ENCODE measurements around the gene B4GALT5. TPM values are rescaled to one million over a fixed set of nuclear protein-coding genes. Genes with fewer than 3 reads are reported as not detected.

Gene B4GALT5
- total RNA-seq, 1 donor from 2014 or later = 31.0 TPM

DNA sequence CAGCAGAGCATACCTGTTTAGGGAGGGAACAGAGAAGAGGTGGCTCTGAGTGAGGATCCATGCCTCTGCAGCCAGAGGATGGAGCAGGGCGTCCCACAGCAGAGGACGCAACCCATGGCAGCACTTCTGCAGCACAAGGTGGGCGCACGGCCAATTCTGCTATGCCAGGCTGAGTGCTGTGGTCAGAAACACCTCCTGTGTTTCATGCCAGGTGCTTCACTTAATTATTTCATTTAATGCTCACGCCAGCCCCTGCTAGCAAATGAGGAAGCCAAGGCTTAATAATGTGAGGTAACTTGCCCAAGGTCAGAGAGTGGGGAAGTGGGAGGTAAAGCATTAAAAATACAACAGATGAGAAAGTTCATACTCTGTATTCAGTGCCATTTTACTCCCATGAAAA is 77.2 kb downstream of the B4GALT5 start:
- peak; percentile 76 for DNase-seq
- H3K27ac ChIP-seq (replicated peaks) = peak overlapping the region; percentile 79
- H3K9me3 ChIP-seq (replicated peaks) = no peaks in the 10 kb centered on the region
- TF ChIP-seq, protein P1, sequence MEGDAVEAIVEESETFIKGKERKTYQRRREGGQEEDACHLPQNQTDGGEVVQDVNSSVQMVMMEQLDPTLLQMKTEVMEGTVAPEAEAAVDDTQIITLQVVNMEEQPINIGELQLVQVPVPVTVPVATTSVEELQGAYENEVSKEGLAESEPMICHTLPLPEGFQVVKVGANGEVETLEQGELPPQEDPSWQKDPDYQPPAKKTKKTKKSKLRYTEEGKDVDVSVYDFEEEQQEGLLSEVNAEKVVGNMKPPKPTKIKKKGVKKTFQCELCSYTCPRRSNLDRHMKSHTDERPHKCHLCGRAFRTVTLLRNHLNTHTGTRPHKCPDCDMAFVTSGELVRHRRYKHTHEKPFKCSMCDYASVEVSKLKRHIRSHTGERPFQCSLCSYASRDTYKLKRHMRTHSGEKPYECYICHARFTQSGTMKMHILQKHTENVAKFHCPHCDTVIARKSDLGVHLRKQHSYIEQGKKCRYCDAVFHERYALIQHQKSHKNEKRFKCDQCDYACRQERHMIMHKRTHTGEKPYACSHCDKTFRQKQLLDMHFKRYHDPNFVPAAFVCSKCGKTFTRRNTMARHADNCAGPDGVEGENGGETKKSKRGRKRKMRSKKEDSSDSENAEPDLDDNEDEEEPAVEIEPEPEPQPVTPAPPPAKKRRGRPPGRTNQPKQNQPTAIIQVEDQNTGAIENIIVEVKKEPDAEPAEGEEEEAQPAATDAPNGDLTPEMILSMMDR (IDR thresholded peaks at IDR 0.05; ENCODE audit: borderline replicate concordance) = no peak
- H3K4me3 ChIP-seq = no peak overlapping the region
- peaks cover 64% of the 10 kb centered on the region for H3K36me3 ChIP-seq
- peaks cover 35% of the 10 kb centered on the region for H3K4me1 ChIP-seq
- intact Hi-C loops (cut with micrococcal nuclease) = loop anchor here (10.0 kb wide), 1 partner anchor 58 kb away; no protein-coding TSS in a partner anchor
- H3K27me3 ChIP-seq (ENCODE audit: low read depth) = no peaks in the 10 kb centered on the region

DNA sequence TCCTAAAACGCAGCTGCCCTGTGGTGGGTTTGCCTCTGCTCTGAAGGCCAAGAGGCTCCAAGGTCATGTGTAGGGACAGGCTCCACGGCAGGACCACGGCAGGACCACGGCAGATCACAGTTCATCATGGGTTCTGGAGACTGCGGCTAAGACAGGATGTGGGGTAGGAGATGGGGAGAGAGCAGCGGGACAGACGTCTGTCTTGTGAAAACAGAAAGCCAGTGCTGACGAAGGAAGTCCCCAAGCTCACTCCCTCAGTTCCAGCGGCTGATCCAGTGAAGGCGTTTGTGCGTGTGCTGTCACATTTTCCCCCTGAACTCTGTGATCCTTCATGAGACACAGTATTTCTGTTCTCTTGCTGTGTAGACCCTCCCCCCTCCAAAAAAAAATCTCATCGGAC is 77.8 kb downstream of the B4GALT5 start:
- H3K27ac ChIP-seq (replicated peaks) = peak overlapping the region; percentile 79
- no peaks in the 10 kb centered on the region for H3K9me3 ChIP-seq (replicated peaks)
- TF ChIP-seq, protein P1 (IDR thresholded peaks at IDR 0.05; ENCODE audit: borderline replicate concordance) = no peak
- intact Hi-C loops (cut with micrococcal nuclease) = loop anchor here (10.0 kb wide), 1 partner anchor 59 kb away; no protein-coding TSS in a partner anchor
- H3K4me1 ChIP-seq = peaks cover 41% of the 10 kb centered on the region
- no peak overlapping the region for H3K4me3 ChIP-seq
- peaks cover 58% of the 10 kb centered on the region for H3K36me3 ChIP-seq
- no peaks in the 10 kb centered on the region for H3K27me3 ChIP-seq (ENCODE audit: low read depth)
- no peak for DNase-seq

DNA sequence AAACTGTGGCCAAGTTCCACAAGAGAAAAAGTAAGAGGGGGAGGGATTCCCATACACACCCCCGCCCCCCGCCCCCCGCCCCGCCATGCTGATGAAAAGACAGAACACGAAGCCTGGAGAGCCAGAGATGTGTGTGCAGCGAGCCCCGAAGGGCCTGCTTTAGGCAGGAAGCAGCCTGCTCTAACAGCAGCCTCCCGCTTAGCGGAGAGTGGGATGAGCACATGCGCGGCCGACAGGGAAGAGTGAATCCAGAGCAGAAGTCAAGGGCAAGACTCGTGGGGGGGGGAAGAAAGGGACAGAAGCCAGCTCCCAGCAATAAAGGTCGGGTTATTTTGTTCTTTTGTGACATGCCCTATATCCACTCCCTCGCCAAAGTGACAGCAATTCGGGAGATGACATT is 78.5 kb downstream of the B4GALT5 start:
- Histone ChIP-seq H3K9me3 (replicated peaks) (no peaks in the 10 kb centered on the region), H3K27me3 (ENCODE audit: low read depth) (no peaks in the 10 kb centered on the region), H3K4me3 (no peak overlapping the region), H3K27ac (replicated peaks) (peak overlapping the region; percentile 79), H3K4me1 (peaks cover 45% of the 10 kb centered on the region), H3K36me3 (peaks cover 51% of the 10 kb centered on the region)
- intact Hi-C loops (cut with micrococcal nuclease) = loop anchor here (10.0 kb wide), 1 partner anchor 60 kb away; no protein-coding TSS in a partner anchor
- DNase-seq = peak; percentile 46
- TF ChIP-seq, protein P1 (IDR thresholded peaks at IDR 0.05; ENCODE audit: borderline replicate concordance) = no peak

DNA sequence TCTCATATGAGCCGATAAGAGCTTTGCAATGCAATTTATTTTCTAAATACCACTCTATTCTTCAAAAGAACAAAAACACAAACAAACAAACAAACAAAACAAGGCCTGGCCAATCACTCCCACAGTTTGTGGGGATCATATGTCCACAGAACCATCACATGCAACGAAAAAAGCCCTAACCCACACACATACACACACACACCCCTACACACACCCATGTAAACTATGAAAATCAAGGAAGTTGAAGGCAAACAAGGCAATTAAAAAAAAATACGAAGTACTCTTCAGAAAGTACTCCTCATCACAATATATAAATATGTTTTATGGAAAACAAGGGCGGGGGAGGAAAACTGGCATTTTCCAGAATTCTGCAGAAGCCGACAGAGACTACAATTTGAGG is 79.6 kb downstream of the B4GALT5 start:
- intact Hi-C loops (cut with micrococcal nuclease) = loop anchor here (10.0 kb wide), 1 partner anchor 61 kb away; no protein-coding TSS in a partner anchor
- Histone ChIP-seq H3K4me3 (no peak overlapping the region), H3K27ac (replicated peaks) (no peak overlapping the region), H3K36me3 (peaks cover 40% of the 10 kb centered on the region), H3K27me3 (ENCODE audit: low read depth) (no peaks in the 10 kb centered on the region), H3K4me1 (peaks cover 45% of the 10 kb centered on the region), H3K9me3 (replicated peaks) (no peaks in the 10 kb centered on the region)
- no peak for DNase-seq
- TF ChIP-seq, protein P1 (IDR thresholded peaks at IDR 0.05; ENCODE audit: borderline replicate concordance) = no peak

DNA sequence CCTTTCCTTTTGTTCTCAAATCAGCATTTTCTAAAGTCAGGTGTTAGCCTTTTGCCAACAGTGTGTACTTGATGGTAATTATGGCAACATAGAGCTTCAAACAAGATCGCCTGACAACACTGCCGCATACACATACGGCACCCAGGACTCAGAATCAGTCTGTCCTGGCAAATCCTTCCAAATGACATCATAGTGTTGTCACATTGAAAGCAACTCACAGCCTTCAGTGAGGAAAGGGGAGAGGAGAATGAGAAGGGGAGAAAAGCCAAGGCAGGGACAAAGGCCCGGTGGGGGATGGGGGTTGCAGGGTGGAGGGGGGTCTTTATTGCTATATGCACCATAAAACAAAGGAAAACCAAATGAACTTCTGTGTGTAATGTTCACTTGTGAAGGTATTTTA is 80.0 kb downstream of the B4GALT5 start:
- intact Hi-C loops (cut with micrococcal nuclease) = loop anchor here (10.0 kb wide), 1 partner anchor 61 kb away; no protein-coding TSS in a partner anchor
- no peak overlapping the region for H3K4me3 ChIP-seq
- peaks cover 37% of the 10 kb centered on the region for H3K36me3 ChIP-seq
- TF ChIP-seq, protein P1 (IDR thresholded peaks at IDR 0.05; ENCODE audit: borderline replicate concordance) = no peak
- no peak overlapping the region for H3K27ac ChIP-seq (replicated peaks)
- no peak for DNase-seq
- peaks cover 45% of the 10 kb centered on the region for H3K4me1 ChIP-seq
- no peaks in the 10 kb centered on the region for H3K27me3 ChIP-seq (ENCODE audit: low read depth)
- H3K9me3 ChIP-seq (replicated peaks) = peaks cover 4% of the 10 kb centered on the region
